GM12878 (cell line): ENCODE data around the gene EPX. TPM values are rescaled to one million over a fixed set of nuclear protein-coding genes. Genes with fewer than 3 reads are reported as not detected.

Source experiments
- ATAC-seq: fragments of 200-7000 bp; cut with Tn5 transposase; 3 replicates; pipeline ENCODE4 v1.9.1; 2020; ENCODE audit warnings: mild to moderate bottlenecking, moderate library complexity
- BruUV-seq: library from RNA; stranded (reverse); fragments of 400-500 nt; replicated peaks from 2 replicates; lab custom pipeline; 2021; lab: Mats Ljungman, UMichigan
- CTCF ChIA-PET: fragments of 300-600 bp; sonication (Branson Sonifier 250); formaldehyde crosslinking; extraction: SDS; loops from one replicate; lab custom pipeline; 2021; ENCODE audit warnings: inconsistent platforms; lab: Yijun Ruan, JAX
- POLR2A ChIA-PET: fragments of 350-600 bp; formaldehyde crosslinking; extraction: SDS; loops from one replicate; lab custom pipeline; 2021; ENCODE audit warnings: inconsistent platforms; lab: Charles Lee
- RAD21 ChIA-PET: fragments of 300-600 bp; sonication (Branson Sonifier 250); formaldehyde crosslinking; loops from one replicate; lab custom pipeline; 2023; ENCODE audit warnings: antibody characterized with exemption; ENCODE audit not compliant: unreplicated experiment; lab: Charles Lee
- SMC1A ChIA-PET: fragments of 300-600 bp; sonication (Branson Sonifier 250); formaldehyde crosslinking; loops from one replicate; lab custom pipeline; 2023; ENCODE audit not compliant: unreplicated experiment, uncharacterized antibody; lab: Charles Lee
- DNase-seq: peaks from one replicate; pipeline ENCODE4 v3.0.0-alpha.2; 2011; ENCODE audit warnings: low read depth, low spot score
- FAIRE-seq: peaks from 3 replicates; lab custom pipeline; 2011; peaks lifted over from hg19 to GRCh38; lab: Jason Lieb, UNC
- H2AFZ ChIP-seq: 2 replicates; pipeline ENCODE4 v1.6.0; 2011; ENCODE audit warnings: low read depth, low read length, control low read depth; ENCODE audit not compliant: control insufficient read depth
- H3K27ac ChIP-seq: 2 replicates; pipeline ENCODE4 v1.5.1; 2011; ENCODE audit warnings: control low read depth; ENCODE audit not compliant: control insufficient read depth, insufficient read depth
- H3K27me3 ChIP-seq, 2 experiments: replicated peaks in 1 of 2; 2 replicates each; pipeline versions ENCODE4 v1.6.0 to v1.6.1; 2011; ENCODE audit warnings: low read length in 1 of 2; ENCODE audit not compliant: control insufficient read depth in 2 of 2, insufficient read depth in 2 of 2
- H3K36me3 ChIP-seq, 2 experiments: 2 replicates each; pipeline ENCODE4 v1.5.1; 2011; ENCODE audit warnings: low read length in 1 of 2; ENCODE audit not compliant: control insufficient read depth in 2 of 2, insufficient read depth in 2 of 2
- H3K4me1 ChIP-seq: 2 replicates; pipeline ENCODE4 v1.6.1; 2011; ENCODE audit warnings: mild to moderate bottlenecking, low read length, moderate library complexity, mixed read lengths; ENCODE audit not compliant: control insufficient read depth, insufficient read depth
- H3K4me2 ChIP-seq: 2 replicates; pipeline ENCODE4 v1.6.0; 2011; ENCODE audit warnings: control low read depth; ENCODE audit not compliant: control insufficient read depth, insufficient read depth
- H3K4me3 ChIP-seq: fragments of 200-600 bp; sonication (generic); 2 replicates; pipeline ENCODE4 v1.5.1; 2016
- H3K79me2 ChIP-seq: 2 replicates; pipeline ENCODE4 v1.6.0; 2011; ENCODE audit warnings: low read length; ENCODE audit not compliant: control insufficient read depth, insufficient read depth
- H3K9ac ChIP-seq: 2 replicates; pipeline ENCODE4 v1.8.0; 2011; ENCODE audit warnings: low read length, control low read depth, mixed read lengths; ENCODE audit not compliant: control insufficient read depth, insufficient read depth
- H3K9me3 ChIP-seq: replicated peaks from 3 replicates; pipeline ENCODE4 v1.5.1; 2011; ENCODE audit warnings: mild to moderate bottlenecking, low read length; ENCODE audit not compliant: control insufficient read depth, insufficient read depth
- H4K20me1 ChIP-seq: 2 replicates; pipeline ENCODE4 v1.6.0; 2011; ENCODE audit not compliant: control insufficient read depth, insufficient read depth
- BRCA1 ChIP-seq: IDR thresholded peaks from 2 replicates; pipeline ENCODE4 v1.6.1; 2011; ENCODE audit warnings: low read depth, low read length, improper control_type of control experiment
- CBX3 ChIP-seq: fragments of 200-600 bp; sonication (generic); IDR thresholded peaks from 2 replicates; pipeline ENCODE4 v1.6.1; 2016; ENCODE audit warnings: low read depth, borderline replicate concordance
- CREB1 ChIP-seq: IDR thresholded peaks from 2 replicates; pipeline ENCODE4 v1.6.1; 2012; ENCODE audit warnings: low read depth, mild to moderate bottlenecking, inconsistent platforms
- CREM ChIP-seq: IDR thresholded peaks from 2 replicates; pipeline ENCODE4 v1.6.1; 2014; ENCODE audit warnings: antibody characterized with exemption, low read depth
- EED ChIP-seq: sonication (generic); IDR thresholded peaks from 2 replicates; pipeline ENCODE4 v1.6.1; 2016; ENCODE audit warnings: antibody characterized with exemption, low read depth
- IKZF2 ChIP-seq, 2 experiments: fragments of 450-650 bp; IDR thresholded peaks; 2 replicates each; pipeline ENCODE4 v1.6.1; 2017; ENCODE audit warnings: mild to moderate bottlenecking in 2 of 2, moderate library complexity in 2 of 2
- IRF4 ChIP-seq: IDR thresholded peaks from 2 replicates; pipeline ENCODE4 v1.6.1; 2011; ENCODE audit warnings: low read depth, low read length
- MEF2A ChIP-seq: IDR thresholded peaks from 2 replicates; pipeline ENCODE4 v1.6.1; 2011; ENCODE audit warnings: low read depth, mild to moderate bottlenecking, low read length, moderate library complexity; ENCODE audit not compliant: insufficient read depth
- MTA3 ChIP-seq: IDR thresholded peaks from 2 replicates; pipeline ENCODE4 v1.6.1; 2012; ENCODE audit warnings: low read length, inconsistent platforms, borderline replicate concordance
- NR2F1 ChIP-seq: fragments of 450-650 bp; conservative IDR thresholded peaks from 2 replicates; pipeline ENCODE4 v1.6.1; 2017; ENCODE audit warnings: mild to moderate bottlenecking
- PAX5 ChIP-seq: IDR thresholded peaks from 2 replicates; pipeline ENCODE4 v1.6.1; 2011; ENCODE audit warnings: low read depth, low read length, borderline replicate concordance
- PAX8 ChIP-seq: fragments of 450-650 bp; IDR thresholded peaks from 2 replicates; pipeline ENCODE4 v1.6.1; 2017; ENCODE audit warnings: mild to moderate bottlenecking, moderate library complexity
- POLR2A ChIP-seq: IDR thresholded peaks from 2 replicates; pipeline ENCODE4 v1.6.1; 2011; ENCODE audit warnings: low read depth, mild to moderate bottlenecking, low read length
- RUNX3 ChIP-seq: IDR thresholded peaks from 2 replicates; pipeline ENCODE4 v1.6.1; 2012; ENCODE audit warnings: low read length, inconsistent platforms
- SPI1 ChIP-seq: IDR thresholded peaks from 2 replicates; pipeline ENCODE4 v1.6.1; 2011; ENCODE audit warnings: low read depth, mild to moderate bottlenecking, low read length, moderate library complexity, borderline replicate concordance; ENCODE audit not compliant: insufficient read depth
- YY1 ChIP-seq: IDR thresholded peaks from 2 replicates; pipeline ENCODE4 v1.6.1; 2011; ENCODE audit warnings: low read depth, mild to moderate bottlenecking, low read length
- ZNF384 ChIP-seq: IDR thresholded peaks from 2 replicates; pipeline ENCODE4 v1.6.1; 2012; ENCODE audit warnings: low read depth, mild to moderate bottlenecking, low read length, improper control_type of control experiment, borderline replicate concordance
- ZNF592 ChIP-seq: fragments of 450-650 bp; IDR thresholded peaks from 2 replicates; pipeline ENCODE4 v1.6.1; 2017; ENCODE audit warnings: mild to moderate bottlenecking, moderate library complexity
- ZSCAN29 ChIP-seq: fragments of 450-650 bp; IDR thresholded peaks from 2 replicates; pipeline ENCODE4 v1.6.1; 2017; ENCODE audit warnings: mild to moderate bottlenecking, moderate library complexity
- WGBS: methylation state at CpG from one replicate; pipeline ENCODE4 v1.1.6; 2016; ENCODE audit warnings: low lambda C conversion rate; ENCODE audit not compliant: insufficient replicate concordance, insufficient coverage; ENCODE audit errors: missing lambda C conversion rate; 5-methylcytosine and 5-hydroxymethylcytosine counted together
- in situ Hi-C: fragments of 300-500 bp; cut with MboI; formaldehyde crosslinking; loops from 9 replicates; pipeline ENCODE4 v1.14.3; 2018; ENCODE audit warnings: mixed read lengths
- intact Hi-C: fragments of 100-400 bp; cut with micrococcal nuclease; formaldehyde crosslinking; loops from one replicate; pipeline ENCODE4 v1.14.2; 2022; ENCODE audit not compliant: unreplicated experiment
- polyA plus RNA-seq, 11 experiments: library from polyadenylated mRNA; depleted of rRNA in 4 of 11; unstranded in 6 of 11; stranded (reverse) in 5 of 11; fragments of >200 nt; fragmentation: Nextera tagmentation in 4 of 11; fragmentation: Illumina TruSeq in 1 of 11; extraction: Ambion mirVana in 4 of 11; extraction: Trizol in 1 of 11; gene quantifications; 1 replicate in 1 of 11; 2 replicates in 10 of 11; pipeline versions ENCODE4 v1.2.1 to v1.2.3, GENCODE V29; 2011 to 2016; ENCODE audit warnings: inconsistent platforms in 2 of 11, missing spikeins in 2 of 11, low read depth in 1 of 11
- total RNA-seq, 4 experiments: library from RNA; depleted of rRNA in 3 of 4; stranded (reverse); fragments of >200 nt in 3 of 4; fragmentation: Illumina TruSeq in 1 of 4; extraction: Trizol in 1 of 4; gene quantifications; 2 replicates each; pipeline versions ENCODE4 v1.2.1 to v1.2.3, GENCODE V29; 2013 to 2021

EPX gene
- total and polyA plus RNA-seq, 10 of the 15 experiments (the other 5 are each of a cell fraction or from before 2014, with no cell fraction given): 0.03 TPM; not detected in 9

DNA sequence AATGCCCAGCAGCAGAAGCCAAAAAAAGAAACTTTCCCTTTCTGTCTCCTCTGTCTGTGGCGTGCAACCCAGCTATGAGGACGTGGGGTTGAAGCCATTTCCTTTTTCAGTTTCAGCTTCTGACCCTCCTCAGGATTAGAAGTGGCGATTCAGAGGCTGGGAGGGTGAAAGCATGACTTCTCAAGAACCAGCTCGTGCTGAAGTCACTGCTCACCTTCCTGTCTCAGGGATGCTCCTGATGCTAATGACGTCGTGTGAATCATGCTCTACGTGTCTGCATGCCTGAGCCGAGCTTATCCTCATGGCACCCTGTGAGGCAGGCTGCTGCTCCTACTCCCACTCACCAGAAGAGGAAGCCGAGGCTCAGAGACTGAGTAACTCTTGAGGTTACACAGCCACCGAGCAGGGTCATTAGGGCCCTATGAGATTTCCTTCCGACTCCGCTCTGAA, 40.2 kb downstream of the EPX start:
- H3K9me3 ChIP-seq: no peaks in the 10 kb centered on the region; the same call in 2 of the 3 replicates
- SMC1A ChIA-PET: interaction anchor here (0.6 to 2.4 kb wide), 15 partner anchors 9 to 1401 kb away, joined by 3 to 12 read pairs (median 3); partner anchors contain the start of gene MKS1
- ATAC-seq: peak; percentile 92
- H3K4me1 ChIP-seq: peaks cover 21% of the 10 kb centered on the region
- peak overlapping the region; percentile 90 for H2AFZ ChIP-seq
- H3K36me3 ChIP-seq: no peaks in the 10 kb centered on the region
- RAD21 ChIA-PET: interaction anchor here (0.9 to 1.7 kb wide), 11 partner anchors 13 to 185 kb away, joined by 3 to 13 read pairs (median 5); partner anchors contain the start of gene MKS1
- BruUV-seq: no TSS peak
- H3K27ac ChIP-seq: peak overlapping the region; percentile 67
- WGBS: under 1% methylated on average over 12 of the region's 12 CpGs
- POLR2A ChIA-PET: interaction anchor here (0.8 to 1.6 kb wide), 8 partner anchors 12 to 112 kb away, joined by 3 to 8 read pairs (median 4); partner anchors contain the start of gene MKS1
- no peaks in the 10 kb centered on the region; a peak in 1 of 4 replicates for H3K27me3 ChIP-seq
- H4K20me1 ChIP-seq: no peaks in the 10 kb centered on the region
- no peaks in the 10 kb centered on the region for H3K79me2 ChIP-seq
- H3K4me2 ChIP-seq: peak overlapping the region; percentile 95
- peak overlapping the region; percentile 30; the same call in 1 of the 2 replicates for H3K9ac ChIP-seq
- H3K4me3 ChIP-seq: peak overlapping the region; percentile 11; the same call in 1 of the 2 replicates
- peak; percentile 92 for FAIRE-seq
- intact Hi-C loops (no loop called here), in situ Hi-C loops (no loop called here)
- CTCF ChIA-PET: interaction anchor here (0.7 to 7.0 kb wide), 8 partner anchors 8 to 84 kb away, joined by 3 to 78 read pairs (median 6); partner anchors contain the start of gene MKS1
- DNase-seq: peak; percentile 87
- TF ChIP-seq CREB1: peak; percentile 96
- TF ChIP-seq BRCA1: no peak
- peak; percentile 68 for TF ChIP-seq NR2F1
- TF ChIP-seq EED: peak; percentile 79
- TF ChIP-seq YY1: peak; percentile 43; the same call in 1 of the 2 replicates
- TF ChIP-seq ZSCAN29: no peak
- no peak for TF ChIP-seq CBX3
- TF ChIP-seq MTA3: 0 out of 2 replicates have a peak, but pooled peaks have one; percentile 21
- TF ChIP-seq IKZF2 (IDR thresholded peaks at IDR 0.05): peak; percentile 86 to 87
- peak; percentile 42; the same call in 1 of the 2 replicates for TF ChIP-seq ZNF592
- TF ChIP-seq ZNF384: no peak
- peak; percentile 71; the same call in 1 of the 2 replicates for TF ChIP-seq MEF2A
- TF ChIP-seq POLR2A: peak; percentile 56
- TF ChIP-seq IRF4: peak; percentile 23; the same call in 1 of the 2 replicates
- no peak; the same call in 1 of the 2 replicates for TF ChIP-seq PAX5
- TF ChIP-seq PAX8: no peak
- peak; percentile 88 for TF ChIP-seq CREM
- TF ChIP-seq SPI1: peak; percentile 61; the same call in 1 of the 2 replicates
- peak; percentile 57 for TF ChIP-seq RUNX3
